ENCODE measurements around the gene ZNF487. TPM values are rescaled to one million over a fixed set of nuclear protein-coding genes. Genes with fewer than 3 reads are reported as not detected.

Gene ZNF487
- total and polyA plus RNA-seq, 8 donors = 0.45 to 11.0 (median 4.5) TPM

DNA sequence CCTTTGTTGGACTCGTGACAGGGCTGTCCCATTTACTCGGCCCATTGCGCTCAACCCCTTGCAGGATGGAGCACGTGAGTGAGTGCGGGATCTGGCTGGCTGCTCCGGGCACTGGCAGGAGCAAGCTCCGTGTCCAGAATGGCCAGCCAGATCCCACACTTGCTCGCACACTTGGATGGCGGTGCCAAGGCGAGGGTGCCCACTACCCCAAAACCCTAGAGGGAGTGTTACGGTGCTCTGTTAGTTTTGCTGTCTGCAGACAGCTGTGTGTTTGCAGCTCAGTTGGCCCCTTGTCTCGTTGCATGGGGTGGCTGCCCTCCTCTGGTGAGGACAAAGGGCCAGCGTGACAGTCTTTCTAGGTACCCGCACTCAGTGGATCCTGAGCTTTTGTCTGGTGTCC is 34.2 kb downstream of the ZNF487 start:
- no peaks in the 10 kb centered on the region for H3K27me3 ChIP-seq
- H3K27ac ChIP-seq = no peak overlapping the region
- no peaks in the 10 kb centered on the region for H3K4me1 ChIP-seq
- no peak for DNase-seq
- TF ChIP-seq POLR2AphosphoS5 (IDR thresholded peaks at IDR 0.05) (no peak), POLR2A (IDR thresholded peaks at IDR 0.05) (no peak), EP300 (IDR thresholded peaks at IDR 0.05) (no peak)
- TF ChIP-seq, protein P1, sequence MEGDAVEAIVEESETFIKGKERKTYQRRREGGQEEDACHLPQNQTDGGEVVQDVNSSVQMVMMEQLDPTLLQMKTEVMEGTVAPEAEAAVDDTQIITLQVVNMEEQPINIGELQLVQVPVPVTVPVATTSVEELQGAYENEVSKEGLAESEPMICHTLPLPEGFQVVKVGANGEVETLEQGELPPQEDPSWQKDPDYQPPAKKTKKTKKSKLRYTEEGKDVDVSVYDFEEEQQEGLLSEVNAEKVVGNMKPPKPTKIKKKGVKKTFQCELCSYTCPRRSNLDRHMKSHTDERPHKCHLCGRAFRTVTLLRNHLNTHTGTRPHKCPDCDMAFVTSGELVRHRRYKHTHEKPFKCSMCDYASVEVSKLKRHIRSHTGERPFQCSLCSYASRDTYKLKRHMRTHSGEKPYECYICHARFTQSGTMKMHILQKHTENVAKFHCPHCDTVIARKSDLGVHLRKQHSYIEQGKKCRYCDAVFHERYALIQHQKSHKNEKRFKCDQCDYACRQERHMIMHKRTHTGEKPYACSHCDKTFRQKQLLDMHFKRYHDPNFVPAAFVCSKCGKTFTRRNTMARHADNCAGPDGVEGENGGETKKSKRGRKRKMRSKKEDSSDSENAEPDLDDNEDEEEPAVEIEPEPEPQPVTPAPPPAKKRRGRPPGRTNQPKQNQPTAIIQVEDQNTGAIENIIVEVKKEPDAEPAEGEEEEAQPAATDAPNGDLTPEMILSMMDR (IDR thresholded peaks at IDR 0.05) = no peak
- 90 to 97% (median 94%) methylated on average over 13 to 14 of the region's 14 CpGs for WGBS, 5 donors
- H3K4me3 ChIP-seq = no peak overlapping the region
- intact Hi-C loops (cut with DNase I; ENCODE audit: low total_unique reads) = no loop called here
- H3K9me3 ChIP-seq = no peaks in the 10 kb centered on the region
- H3K36me3 ChIP-seq = peaks cover 0 to 14% (median 0%) of the 10 kb centered on the region in 4 donors

DNA sequence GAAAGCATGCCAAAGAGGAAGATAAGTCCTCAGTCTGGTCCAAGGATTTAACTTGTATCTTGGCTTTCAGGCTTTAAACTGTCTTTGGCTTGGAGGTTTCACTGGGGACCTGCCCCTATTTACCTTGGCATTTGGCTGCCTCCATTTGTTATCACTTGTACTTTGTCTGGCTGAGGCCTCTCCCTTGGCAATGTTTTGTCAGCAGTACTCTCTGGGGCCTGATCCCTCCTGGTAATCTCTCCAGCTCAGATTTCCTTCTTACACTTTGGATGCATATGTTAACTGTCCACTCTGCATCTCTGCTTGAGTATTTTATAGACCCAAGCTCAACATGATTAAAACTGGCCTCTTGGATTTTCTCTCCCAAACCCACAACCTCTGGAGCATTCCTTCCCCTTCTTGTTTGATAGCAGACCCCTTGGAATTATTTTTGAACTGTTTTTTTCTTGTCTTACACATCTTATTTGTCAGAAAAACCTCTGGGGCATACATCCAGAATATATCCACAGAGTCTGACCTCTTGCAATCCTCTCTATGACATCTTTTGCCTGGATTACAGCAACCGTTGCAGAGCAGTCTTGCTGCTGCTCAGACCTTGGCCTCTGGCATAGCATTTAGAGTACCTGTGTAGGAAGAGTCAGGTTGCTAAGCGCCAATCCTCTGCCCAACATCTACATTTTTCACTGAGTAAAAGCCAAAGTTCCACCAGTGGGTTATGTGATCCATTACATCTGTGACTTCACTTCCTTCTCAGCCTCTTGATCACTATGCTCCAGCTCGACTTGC is 35.2 kb downstream of the ZNF487 start:
- no peak for DNase-seq
- intact Hi-C loops (cut with DNase I; ENCODE audit: low total_unique reads) = no loop called here
- H3K36me3 ChIP-seq = peaks cover 0 to 21% (median 0%) of the 10 kb centered on the region in 4 donors

DNA sequence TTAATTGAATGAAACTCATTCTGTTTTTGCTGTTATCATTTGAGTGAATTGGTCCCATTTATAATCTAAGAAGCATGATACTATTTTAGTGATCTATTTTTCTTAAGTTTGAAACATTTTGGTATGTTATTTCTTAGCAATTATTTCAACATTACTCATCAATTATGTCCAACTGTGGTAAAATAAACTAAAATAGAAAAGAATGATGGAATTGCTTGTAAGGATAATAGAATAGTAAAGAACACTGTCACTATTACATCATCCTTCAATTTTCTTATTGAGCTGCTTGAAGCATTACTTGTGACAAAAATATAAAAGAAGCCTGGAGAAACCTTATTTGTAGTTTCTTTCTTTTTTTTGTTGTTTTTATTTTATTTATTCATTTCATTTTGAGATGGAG is 42.4 kb downstream of the ZNF487 start:
- Histone ChIP-seq H3K4me1 (no peaks in the 10 kb centered on the region), H3K36me3 (peaks cover 3 to 54% (median 17%) of the 10 kb centered on the region in 4 donors), H3K4me3 (no peak overlapping the region), H3K27ac (no peak overlapping the region), H3K9me3 (peaks cover 20 to 48% (median 37%) of the 10 kb centered on the region in 4 donors), H3K27me3 (no peaks in the 10 kb centered on the region)
- intact Hi-C loops (cut with DNase I; ENCODE audit: low total_unique reads) = no loop called here
- TF ChIP-seq, protein P1 (IDR thresholded peaks at IDR 0.05) = no peak
- TF ChIP-seq EP300 (IDR thresholded peaks at IDR 0.05) (no peak), POLR2A (IDR thresholded peaks at IDR 0.05) (no peak), POLR2AphosphoS5 (IDR thresholded peaks at IDR 0.05) (no peak)
- DNase-seq = no peak

More for the DNA sequence above, 35.2 kb downstream of the ZNF487 start:
- no peak overlapping the region for H3K27ac ChIP-seq
- WGBS, 5 donors = 80 to 89% (median 87%) methylated on average over 3 of the region's 3 CpGs
- H3K27me3 ChIP-seq = no peaks in the 10 kb centered on the region
- H3K4me3 ChIP-seq = no peak overlapping the region
- H3K4me1 ChIP-seq = no peaks in the 10 kb centered on the region
- no peaks in the 10 kb centered on the region for H3K9me3 ChIP-seq
- TF ChIP-seq POLR2A (IDR thresholded peaks at IDR 0.05) = no peak
- no peak for TF ChIP-seq EP300 (IDR thresholded peaks at IDR 0.05)
- no peak for TF ChIP-seq POLR2AphosphoS5 (IDR thresholded peaks at IDR 0.05)
- TF ChIP-seq, protein P1 (IDR thresholded peaks at IDR 0.05) = no peak

DNA sequence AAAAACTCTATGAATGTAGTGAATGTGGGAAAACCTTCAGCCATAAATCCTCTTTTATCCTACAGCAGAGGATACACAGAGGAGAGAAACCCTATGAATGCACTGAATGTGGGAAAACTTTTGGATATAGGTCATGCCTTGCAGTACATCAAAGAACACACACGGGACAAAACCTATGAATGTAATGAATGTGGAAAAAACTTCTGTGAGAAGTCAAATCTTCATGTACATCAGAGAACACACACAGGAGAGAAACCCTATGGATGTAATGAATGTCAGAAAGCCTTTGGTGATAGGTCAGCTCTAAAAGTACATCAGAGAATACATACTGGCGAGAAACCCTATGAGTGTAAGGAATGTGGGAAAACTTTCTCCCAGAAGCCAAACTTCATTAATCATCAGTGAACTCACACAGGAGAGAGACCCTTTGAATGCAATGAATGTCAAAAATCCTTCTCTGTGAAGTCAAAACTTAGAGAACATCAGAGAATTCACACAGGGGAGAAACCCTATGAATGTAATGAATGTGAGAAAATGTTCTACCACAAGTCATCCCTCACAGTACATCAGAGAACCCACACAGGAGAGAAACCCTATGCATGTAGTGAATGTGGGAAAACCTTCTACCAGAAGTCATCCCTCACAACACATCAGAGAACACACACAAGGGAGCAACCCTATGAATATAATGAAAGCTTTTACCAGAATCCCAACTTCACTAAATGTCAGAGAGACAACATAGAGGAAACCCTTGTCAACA is 45.6 kb downstream of the ZNF487 start:
- TF ChIP-seq EP300 (IDR thresholded peaks at IDR 0.05) = no peak
- no peak for TF ChIP-seq POLR2A (IDR thresholded peaks at IDR 0.05)
- no peak for TF ChIP-seq POLR2AphosphoS5 (IDR thresholded peaks at IDR 0.05)
- TF ChIP-seq, protein P1 (IDR thresholded peaks at IDR 0.05) = no peak
- intact Hi-C loops (cut with DNase I; ENCODE audit: low total_unique reads) = no loop called here
- H3K36me3 ChIP-seq = peaks cover 3 to 47% (median 17%) of the 10 kb centered on the region in 4 donors
- H3K4me3 ChIP-seq = no peak overlapping the region
- no peaks in the 10 kb centered on the region for H3K4me1 ChIP-seq
- H3K9me3 ChIP-seq = peaks cover 21 to 78% (median 61%) of the 10 kb centered on the region in 4 donors
- WGBS, 5 donors = 88 to 98% (median 90%) methylated on average over 2 of the region's 2 CpGs
- H3K27me3 ChIP-seq = no peaks in the 10 kb centered on the region
- no peak for DNase-seq
- no peak overlapping the region for H3K27ac ChIP-seq
